LNCAP (cell line): Measurements from ENCODE around the gene CXCL17.

Experiments used
- CTCF ChIP-seq: fragments of 450-650 bp; IDR thresholded peaks from 2 replicates; pipeline ENCODE4 v1.5.1; 2017; ENCODE audit warnings: mild to moderate bottlenecking

CXCL17 gene

DNA sequence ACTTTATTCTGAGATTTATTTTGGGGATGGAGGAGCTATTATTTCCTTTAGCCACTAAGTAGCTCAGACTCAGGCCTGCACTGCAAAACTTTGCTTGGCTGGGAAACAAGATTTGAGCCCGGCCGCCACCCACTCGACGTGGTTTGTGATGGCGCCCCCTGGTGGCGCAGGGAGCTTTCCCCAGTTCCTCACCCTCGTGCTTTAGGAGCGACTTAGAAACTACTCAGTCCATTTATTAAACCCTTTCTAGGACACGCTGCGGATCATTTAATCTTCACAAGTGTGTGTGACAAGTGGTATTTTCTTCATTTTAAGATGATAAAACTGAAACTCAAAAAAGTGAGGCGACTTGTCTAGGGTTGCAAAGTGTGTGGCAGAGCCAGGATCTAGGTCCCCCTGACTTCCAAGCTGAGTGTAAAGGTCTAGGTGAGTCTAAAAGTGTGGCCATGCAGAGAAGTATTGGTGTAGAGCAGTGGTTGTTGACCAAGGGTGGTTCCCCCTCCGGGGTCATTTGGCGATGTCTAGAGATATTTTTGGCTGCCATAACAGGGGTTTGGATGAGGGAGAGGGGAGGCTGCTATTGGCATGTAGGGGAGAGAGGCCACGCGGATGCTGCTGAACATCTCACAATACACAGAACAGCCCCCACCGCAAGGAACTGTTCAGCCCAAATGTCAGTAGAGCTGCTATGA is 2.2 kb downstream of the CXCL17 start:
- TF ChIP-seq CTCF = peak; percentile 81

DNA sequence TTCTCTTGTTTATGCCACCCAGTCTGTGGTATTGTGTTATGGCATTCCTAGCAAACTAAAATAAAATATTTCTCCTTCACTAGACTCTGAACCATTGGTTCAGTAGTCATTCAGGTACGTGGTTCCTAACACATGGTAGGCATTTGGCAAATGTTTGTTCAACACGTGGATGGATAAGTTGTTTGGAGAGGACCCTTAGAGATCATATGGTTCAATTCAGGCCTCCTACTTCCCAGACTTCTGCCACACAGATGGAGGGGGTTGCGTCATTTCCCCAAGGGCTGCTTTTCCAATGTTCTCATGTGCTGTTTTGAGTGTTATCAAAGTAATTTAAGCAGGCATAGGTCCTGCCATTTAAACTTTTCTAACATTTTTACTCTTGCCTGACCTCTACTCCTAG is 6.7 kb downstream of the CXCL17 start:
- no peak for TF ChIP-seq CTCF

GRCh38 chr19:42435316-42435715 is 7.4 kb downstream of the CXCL17 start:
- no peak for TF ChIP-seq CTCF

GRCh38 chr19:42433503-42434260 is 9.1 kb downstream of the CXCL17 start:
- TF ChIP-seq CTCF = peak; percentile 51; the same call in 1 of the 2 replicates

DNA sequence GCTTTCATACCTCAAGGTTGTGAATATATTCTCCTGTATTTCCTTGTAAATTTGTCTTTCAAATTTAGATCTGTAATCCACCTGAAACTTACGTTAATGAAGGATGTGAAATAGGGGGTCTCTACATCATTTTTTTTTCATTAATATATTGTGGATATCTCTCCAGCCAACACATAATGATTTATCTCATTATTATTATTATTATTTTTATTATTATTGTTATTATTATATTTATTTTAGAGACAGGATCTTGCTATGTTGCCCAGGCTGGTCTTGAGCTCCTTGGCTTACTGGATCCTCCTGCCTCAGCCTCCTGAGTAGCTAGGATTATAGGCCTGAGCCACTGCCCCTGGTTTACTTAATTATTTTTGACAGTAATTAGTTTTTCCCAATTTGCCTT is 11.3 kb downstream of the CXCL17 start:
- TF ChIP-seq CTCF = no peak

- no peak for TF ChIP-seq CTCF
Observed at GRCh38 chr19:42428676-42429075, 14.1 kb downstream of the CXCL17 start.

DNA sequence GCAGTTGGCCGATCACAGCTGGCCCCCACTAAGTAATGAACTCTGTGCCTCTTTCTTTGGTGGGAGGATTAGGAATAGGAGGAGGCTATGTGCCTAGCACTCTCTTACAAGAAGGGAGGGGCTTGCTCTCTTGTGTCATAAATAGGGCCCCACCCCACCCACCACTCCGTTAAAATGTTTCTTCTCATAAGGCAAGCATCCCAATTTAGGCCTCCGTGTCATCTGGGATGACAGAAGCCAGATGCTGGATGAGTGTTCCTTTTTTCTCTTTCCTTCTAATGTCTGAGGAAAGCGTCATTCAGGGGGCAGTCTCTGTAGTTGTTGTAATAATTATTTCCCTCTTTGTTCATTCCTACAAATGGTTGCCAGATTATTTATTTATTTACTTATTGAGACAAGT is 15.4 kb downstream of the CXCL17 start, which contains the start of gene LIPE:
TSS of gene LIPE (minus strand) at position 76 of the 400 bp plus-strand sequence. CDS start 239 bp downstream, outside the sequence.
- TF ChIP-seq CTCF = no peak
